22Rv1 (cell line): ENCODE results near the gene ATP2A3.

ENCODE experiments used
- H3K27ac ChIP-seq: fragments of 450-650 bp; 2 replicates; pipeline ENCODE4 v1.5.1; 2017
- ZFX ChIP-seq: fragments of 450-650 bp; IDR thresholded peaks from 2 replicates; pipeline ENCODE4 v1.6.1; 2017; ENCODE audit warnings: antibody characterized with exemption, borderline replicate concordance
- TF ChIP-seq, protein P1 (sequence below): fragments of 450-650 bp; IDR thresholded peaks from 2 replicates; pipeline ENCODE4 v1.5.1; 2017; ENCODE audit warnings: mild to moderate bottlenecking

The ATP2A3 gene

DNA sequence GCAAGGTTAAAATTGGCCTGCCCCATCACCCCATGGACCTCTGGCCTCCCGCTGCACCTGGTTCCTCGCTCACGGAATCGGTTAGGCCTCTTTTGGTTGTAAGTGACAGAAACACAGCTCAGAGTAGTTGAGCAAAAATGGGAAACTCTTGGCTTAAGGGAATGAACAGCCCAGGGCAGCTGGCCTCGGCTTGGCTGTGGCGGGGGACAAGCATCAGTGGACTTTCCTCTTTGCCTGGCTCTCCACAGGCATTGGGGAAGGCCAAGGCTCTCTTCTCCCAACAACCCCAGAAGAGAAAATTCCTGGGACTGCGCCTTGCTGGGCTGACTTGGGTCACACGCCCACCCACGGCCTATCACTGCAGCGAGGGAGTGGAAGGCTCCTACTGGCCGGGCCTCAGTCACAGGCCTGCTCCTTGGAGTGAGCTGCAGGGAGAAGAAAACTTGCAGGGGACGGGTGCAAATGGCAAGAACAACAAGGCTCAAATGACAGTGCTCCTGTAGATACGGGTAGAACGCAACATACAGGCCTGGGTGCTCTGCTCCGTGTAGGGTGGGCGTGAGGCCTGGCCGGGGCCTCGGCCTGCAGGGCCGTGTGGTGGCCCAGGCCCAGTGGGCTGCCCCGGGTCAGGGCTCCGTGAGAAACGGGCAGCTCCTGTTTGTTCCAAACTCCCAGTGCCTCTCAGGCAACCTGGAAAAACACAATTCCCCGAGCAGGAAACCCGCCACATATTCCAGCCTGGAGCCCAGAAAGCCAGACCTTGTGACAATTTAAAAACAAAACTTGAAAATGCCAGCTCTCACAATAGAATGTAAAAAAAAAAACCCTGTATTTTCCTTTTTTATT is 25.0 kb upstream of the ATP2A3 start:
- H3K27ac ChIP-seq, result no peak overlapping the region
- TF ChIP-seq ZFX, result no peak
- TF ChIP-seq, protein P1, sequence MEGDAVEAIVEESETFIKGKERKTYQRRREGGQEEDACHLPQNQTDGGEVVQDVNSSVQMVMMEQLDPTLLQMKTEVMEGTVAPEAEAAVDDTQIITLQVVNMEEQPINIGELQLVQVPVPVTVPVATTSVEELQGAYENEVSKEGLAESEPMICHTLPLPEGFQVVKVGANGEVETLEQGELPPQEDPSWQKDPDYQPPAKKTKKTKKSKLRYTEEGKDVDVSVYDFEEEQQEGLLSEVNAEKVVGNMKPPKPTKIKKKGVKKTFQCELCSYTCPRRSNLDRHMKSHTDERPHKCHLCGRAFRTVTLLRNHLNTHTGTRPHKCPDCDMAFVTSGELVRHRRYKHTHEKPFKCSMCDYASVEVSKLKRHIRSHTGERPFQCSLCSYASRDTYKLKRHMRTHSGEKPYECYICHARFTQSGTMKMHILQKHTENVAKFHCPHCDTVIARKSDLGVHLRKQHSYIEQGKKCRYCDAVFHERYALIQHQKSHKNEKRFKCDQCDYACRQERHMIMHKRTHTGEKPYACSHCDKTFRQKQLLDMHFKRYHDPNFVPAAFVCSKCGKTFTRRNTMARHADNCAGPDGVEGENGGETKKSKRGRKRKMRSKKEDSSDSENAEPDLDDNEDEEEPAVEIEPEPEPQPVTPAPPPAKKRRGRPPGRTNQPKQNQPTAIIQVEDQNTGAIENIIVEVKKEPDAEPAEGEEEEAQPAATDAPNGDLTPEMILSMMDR, result no peak

DNA sequence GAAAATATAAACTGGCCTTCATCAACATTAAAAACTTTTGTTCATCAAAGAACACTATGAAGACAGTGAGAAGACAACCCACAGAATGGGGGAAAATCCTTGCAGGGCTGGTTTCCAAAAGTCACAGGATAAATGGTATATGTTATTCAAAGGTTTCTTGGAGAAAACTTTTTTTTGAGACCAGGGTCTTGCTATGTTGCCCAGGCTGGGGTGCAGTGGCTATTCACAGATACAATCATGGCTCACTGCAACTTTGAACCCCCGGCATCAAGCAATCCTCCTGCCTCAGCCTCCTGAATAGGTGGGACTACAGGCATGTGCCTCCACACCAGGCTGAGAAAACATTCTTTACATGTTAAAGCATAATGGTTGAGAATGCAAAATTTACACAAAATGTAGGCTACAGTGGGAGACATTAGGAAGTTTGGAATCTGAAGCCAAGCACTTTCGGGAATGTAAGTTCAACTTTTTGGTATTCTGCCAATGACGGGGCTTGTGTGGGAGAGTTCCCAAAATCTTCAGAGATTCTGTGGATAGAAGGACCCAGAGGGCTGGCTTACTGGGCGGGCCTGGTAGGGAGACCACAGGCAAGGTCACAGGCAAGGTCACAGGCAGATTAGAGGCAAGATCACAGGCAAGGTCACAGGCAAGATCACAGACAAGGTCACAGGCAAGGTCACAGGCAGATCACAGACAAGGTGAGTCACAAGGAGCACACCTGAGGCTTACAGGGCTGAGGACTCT is 24.2 kb upstream of the ATP2A3 start:
- H3K27ac ChIP-seq, result no peak overlapping the region
- TF ChIP-seq ZFX, result no peak
- TF ChIP-seq, protein P1, result no peak

- H3K27ac ChIP-seq, result no peak overlapping the region
- no peak for TF ChIP-seq ZFX
- TF ChIP-seq, protein P1, result no peak
These were observed 22.7 kb upstream of the ATP2A3 start for GRCh38 chr17:3986939-3987335.

DNA sequence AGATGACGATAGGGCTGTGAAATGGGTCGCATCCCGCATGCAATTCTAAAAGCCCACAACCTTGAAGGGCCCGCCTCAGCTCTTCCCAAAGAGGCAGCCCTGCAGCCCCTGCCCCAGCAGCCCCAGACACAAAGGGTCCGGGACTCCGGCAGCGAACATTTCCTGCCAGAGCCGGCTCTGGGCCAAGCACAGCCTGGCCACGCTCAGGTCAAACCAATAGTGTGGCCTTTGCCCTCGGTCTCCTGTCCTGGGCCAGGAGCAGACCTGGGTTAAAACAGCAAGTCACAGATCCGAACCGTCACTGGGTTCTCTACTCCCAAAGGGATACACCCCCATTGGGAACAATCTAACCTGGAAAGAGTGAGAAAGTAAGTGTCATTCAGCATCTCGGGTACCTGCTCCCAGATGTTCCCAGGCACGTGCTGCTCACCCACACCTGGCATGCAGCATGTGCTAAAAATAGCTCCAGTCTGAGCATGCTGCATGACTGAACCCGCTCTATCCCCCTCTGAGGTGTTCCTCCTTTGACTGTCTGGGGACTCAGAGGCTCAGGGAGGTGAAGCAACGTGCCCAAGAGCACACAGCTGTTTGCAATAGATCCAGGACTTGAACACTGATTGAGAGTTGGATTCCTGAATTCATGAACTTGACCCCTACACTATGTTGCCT is 22.2 kb upstream of the ATP2A3 start:
- H3K27ac ChIP-seq, result no peak overlapping the region
- TF ChIP-seq ZFX, result no peak
- TF ChIP-seq, protein P1, result no peak

- no peak for TF ChIP-seq ZFX
- TF ChIP-seq, protein P1, result no peak
- no peak overlapping the region for H3K27ac ChIP-seq
These were observed 21.6 kb upstream of the ATP2A3 start for GRCh38 chr17:3985846-3986245.

- no peak for TF ChIP-seq ZFX
- TF ChIP-seq, protein P1, result no peak
- no peak overlapping the region for H3K27ac ChIP-seq
These were observed 19.6 kb upstream of the ATP2A3 start for GRCh38 chr17:3983606-3984484.
